ENCODE results near the gene WSB2.
A peak's percentile ranks its signal among the peaks of the same experiment; 100 is the strongest.
"Not testable (repeated sequence)": the region's sequence is repeated elsewhere in the genome, so short reads cannot be mapped to it uniquely, and the experiment has no call there.

WSB2 gene

DNA sequence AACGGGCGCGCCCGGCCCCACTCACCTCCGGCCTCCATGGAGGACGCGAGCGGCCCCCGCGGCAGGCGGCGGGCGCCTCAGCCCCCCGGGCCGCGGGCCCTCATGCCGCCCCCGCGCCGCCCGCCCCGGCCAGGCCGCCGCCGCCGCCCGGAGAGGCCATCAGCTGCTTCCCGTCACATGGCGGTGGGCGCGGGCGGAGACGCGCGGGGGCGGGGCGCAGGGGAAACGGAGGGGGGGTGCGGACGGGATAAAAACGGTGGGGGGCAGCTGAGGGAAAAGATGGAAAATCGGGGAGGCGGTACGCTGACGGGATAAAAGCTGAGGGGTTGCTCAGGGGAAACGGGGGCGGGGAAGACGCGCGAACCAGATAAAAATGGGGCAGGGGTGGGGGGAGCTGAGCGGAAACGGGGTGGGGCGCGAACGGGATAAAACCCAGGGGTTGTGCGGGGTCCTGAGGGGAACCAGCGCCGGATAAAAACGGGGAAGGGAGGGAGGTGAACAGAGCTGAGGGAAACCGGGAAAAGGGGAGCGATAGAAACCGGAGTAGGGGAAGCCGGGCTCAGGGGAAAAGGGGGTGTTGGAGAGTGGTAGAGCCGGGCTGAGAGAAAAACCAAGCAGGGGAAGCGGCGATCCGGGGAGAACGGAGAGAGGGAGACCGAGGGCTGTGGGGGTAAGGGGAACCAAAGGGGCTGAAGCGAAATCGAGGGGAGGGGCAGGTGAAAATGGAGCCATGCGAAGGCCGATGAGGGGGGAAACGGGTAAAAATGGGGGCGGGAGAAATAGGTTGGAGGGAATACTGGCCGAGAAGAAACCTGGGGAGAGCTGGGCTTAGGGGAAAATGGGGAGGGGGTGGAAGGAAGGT lies at the start of gene WSB2:
WSB2 (minus strand) TSS at position 169 of the 862 bp plus-strand sequence; CDS start at position 38, 131 bp downstream.
- peak; percentile 37 to 48 for DNase-seq (ENCODE audit: low read depth in 2 of 2, low spot score in 1 of 2)

DNA sequence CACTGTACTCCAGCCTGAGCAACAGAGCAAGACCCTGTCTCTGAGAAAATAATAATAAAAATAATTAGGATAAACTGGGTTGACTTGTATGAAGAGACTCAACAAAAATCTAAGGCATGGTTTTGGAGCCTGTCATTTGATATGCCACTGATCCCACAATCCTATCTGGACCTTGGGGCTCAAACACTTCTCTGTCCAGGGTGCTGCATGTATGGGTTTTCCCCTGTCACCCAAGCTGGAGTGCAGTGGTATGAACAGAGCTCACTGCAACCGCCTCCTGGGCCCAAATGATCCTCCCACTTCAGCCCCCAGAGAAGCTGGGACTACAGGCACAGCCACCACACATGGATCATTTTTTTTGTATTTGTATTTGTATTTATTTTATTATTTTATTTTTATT lies 48.1 kb upstream of the WSB2 start:
- no peak for DNase-seq (ENCODE audit: low read depth in 2 of 2, low spot score in 1 of 2)

DNA sequence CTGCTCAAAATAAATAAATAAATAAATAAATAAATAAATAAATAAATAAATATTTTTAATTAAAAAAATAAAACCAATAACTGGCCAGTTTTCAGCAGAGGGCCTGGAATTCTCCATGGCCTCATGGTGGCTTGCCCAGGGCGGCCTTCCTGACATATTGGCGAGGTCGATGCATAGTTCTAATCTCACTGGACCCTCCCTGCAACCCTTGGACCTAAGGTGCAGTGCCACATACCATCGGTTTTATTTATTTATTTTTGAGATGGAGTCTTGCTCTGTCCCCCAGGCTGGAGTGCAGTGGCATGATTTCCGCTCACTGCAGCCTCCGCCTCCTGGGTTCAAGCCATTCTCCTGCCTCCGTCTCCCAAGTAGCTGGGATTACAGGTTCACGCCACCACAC lies 46.7 kb upstream of the WSB2 start:
- DNase-seq (ENCODE audit: low read depth in 2 of 2, low spot score in 1 of 2), result no peak

DNA sequence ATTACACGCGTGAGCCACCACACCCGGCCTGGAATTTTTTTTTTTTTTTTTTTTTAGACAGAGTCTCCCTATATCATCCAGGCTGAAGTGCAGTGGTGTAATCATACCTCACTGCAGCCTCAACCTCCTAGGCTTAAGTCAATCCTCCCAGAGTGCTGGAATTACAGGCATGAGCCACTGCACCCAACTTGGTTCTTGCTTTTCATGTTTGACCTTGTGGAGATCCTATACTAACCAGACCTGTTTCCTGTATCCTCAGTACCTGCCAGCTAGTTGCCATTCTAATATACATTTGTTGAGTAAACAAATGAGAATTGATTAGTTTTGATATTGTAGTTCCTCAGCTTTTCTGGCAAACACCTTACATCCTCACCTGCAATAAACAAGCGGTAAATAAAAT lies 46.0 kb upstream of the WSB2 start:
- DNase-seq (ENCODE audit: low read depth in 2 of 2, low spot score in 1 of 2), result no peak

DNA sequence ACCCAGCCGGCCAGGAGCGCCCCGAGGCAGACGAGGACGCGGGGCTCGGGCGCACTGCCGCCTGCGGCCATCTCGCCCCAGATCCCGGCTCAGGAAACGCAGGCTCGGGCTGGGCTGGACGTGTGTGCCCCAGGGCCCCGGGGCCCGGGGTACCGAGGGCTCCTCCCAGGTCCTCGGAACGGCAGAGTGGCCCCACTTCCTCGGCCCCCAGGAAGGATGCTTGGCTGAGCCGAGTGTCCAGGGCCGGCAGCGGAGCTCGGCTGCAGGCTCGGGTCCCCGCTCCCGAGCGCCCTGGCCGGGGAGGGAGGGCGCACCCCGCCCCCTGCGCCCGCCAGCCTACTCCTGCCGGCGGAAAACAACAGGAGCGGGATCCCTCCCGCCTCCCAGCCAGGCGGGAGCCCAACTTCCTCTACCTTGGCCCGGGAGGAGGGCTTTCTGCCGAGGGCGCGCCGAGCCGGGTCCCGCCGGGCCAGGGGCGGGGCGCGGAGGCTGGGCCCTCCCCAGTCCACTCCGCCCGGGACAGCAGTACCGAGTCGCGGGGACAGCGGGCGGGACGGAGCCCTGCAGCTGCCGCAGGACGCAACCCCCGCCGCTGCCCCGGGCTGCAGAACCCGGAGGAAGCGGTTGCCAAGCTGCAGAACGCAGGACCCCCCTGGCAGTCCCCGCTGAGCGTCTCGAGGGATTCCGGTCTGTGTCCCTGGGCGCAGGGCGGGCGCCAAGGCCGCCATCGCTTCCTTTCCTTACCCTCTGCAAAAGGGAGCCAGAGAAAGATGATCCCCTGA lies 42.8 kb upstream of the WSB2 start, which contains the start of gene VSIG10:
VSIG10 (minus strand) TSS at position 411 of the 782 bp plus-strand sequence; CDS start at position 71, 340 bp downstream.
- no peak for DNase-seq (ENCODE audit: low read depth in 2 of 2, low spot score in 1 of 2)

DNA sequence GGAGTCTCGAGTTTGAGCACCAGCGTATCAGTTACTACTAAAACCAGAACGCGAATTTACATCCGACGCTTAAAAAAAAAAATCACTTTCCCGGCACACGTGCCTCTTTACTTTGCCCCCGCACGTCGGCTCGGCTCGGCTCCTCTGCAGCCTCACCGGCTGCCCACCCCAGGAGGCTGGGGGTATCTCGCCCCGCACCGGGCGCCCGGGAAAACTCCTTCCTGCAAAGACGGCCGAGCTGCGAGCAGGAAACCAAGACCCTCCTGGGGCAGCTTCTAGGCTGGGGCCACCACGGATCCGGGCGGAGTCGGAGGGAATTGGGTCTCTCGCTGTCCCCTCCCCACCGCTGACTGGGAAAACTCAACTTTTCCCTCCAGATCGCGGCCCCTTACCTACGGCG lies 42.2 kb upstream of the WSB2 start:
- no peak for DNase-seq (ENCODE audit: low read depth in 2 of 2, low spot score in 1 of 2)

DNA sequence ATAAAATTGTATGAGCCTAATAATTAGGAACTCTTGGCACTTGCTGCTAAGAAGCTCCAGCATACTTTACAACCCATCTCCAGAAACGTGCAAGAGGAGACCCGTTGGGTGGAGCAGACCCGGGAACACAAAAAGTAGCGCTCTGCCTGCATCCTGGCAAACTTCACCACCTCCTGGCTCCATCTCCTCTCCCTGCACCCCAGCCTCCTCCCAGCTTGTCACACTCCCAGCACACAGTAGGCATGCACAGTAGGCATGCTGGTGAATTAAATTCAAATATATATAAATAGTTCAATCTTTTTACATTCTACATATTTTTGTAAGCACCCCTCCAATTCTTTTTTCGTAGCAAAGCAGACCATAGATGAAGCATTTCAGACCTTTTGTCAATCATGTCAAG lies 41.6 kb upstream of the WSB2 start:
- DNase-seq (ENCODE audit: low read depth in 2 of 2, low spot score in 1 of 2), result no peak

DNA sequence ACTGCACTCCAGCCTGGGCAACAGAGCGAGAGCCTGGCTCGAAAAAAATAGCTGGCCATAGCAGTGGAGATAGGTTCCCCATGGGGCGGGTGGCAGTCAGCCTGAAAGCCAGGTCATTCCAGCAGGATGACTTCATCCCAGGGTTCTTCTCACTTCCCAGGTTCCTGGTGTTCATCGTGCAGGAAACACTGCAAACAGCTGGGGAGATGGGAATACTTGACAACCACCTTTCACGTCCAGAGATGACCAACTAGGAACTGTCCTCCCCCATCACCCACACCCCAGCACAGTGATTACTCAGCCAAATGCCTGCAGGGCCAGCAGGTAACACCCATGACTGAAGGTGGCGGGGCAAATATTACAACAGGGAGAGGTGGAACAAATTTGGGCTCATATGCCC lies 41.1 kb upstream of the WSB2 start:
- DNase-seq (ENCODE audit: low read depth in 2 of 2, low spot score in 1 of 2), result no peak

DNA sequence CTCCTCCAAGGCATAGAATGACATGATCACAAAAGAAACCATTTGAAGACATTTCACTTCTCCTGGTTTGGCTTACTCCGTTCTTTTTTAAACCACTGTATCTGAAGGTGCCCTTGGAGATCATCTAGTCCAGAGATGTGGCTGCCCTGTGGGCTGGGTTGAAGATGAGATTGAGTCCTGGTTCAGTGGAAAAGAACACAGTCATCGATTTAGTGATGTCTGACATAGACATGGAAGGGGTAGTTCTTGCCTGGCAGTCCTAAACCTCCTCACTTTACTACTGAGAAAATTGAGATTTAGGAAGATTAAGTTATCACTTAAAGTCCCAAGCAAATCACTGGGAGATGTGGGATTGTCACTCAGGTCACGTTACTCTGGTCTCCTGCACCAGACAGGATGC lies 40.1 kb upstream of the WSB2 start:
- no peak for DNase-seq (ENCODE audit: low read depth in 2 of 2, low spot score in 1 of 2)

DNA sequence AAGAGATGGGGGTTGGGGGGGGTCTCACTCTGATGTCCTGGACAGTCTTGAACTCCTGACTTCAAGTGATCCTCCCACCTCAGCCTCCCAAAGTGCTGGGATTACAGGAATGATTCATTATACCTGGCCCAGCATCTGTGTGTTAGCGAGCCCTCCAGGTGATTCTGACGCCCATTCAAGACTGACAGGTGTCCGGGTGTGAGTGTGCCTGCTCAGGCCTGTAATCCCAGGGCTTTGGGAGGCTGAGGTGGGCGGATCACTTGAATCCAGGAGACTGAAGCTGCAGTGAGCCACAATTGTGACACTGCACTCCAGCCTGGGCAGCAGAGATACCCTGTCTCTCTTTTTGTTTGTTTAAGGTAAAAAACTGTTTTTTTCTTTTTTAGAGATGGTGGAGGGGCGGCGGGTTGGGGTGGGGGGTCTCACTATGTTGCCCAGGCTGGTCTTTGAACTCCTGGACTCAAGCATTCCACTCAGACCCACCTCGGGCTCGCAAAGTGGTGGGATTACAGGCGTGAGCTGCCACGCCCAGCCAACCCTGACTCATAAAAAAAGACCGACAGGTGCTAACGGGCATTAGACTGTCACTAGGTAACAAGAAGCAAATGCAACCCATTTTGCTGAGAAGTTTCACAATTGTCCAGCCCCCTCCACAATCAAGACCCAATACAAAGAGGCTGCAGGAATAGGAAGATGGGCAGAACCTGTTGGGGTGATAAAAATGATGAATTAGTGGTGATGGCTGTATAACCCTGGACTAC lies 38.1 kb upstream of the WSB2 start:
- DNase-seq (ENCODE audit: low read depth in 2 of 2, low spot score in 1 of 2), result no peak

DNA sequence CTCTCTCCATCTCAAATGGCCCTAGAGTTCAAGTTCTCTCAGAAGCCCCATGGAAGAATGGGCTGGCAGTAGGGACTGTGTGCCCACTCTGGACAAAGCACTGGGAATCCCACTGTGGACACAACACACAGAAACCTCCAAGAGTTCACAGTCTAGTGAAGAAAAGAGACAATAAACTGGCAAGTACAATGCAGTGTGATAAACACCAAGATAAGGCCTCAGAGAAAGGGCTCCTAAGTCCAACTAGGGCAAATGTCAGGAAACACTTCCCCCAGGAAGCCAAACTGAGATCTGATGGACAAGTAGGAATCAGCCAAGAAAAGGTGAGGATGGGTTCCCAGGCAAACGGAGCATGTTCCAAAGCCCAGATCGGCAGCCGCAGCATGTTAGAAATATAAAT lies 37.4 kb upstream of the WSB2 start:
- no peak for DNase-seq (ENCODE audit: low read depth in 2 of 2, low spot score in 1 of 2)

DNA sequence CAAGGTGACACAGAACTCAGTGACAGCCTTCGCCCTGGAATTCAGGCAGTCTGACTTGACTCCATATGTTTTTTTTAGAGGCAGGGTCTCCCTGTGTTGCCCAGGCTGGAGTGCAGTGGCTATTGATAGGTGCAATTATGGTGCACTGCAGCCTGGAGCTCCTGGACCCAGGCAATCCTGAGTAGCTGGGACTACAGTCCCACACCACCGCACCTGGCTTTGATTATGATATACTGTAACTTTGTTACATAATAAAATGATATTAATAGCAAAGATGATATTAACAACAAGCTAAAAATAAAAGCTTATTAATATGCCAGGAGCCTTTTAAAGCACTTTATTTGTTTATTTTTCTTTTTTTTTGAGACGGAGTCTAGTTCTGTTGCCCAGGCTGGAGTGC lies 33.1 kb upstream of the WSB2 start:
- no peak for DNase-seq (ENCODE audit: low read depth in 2 of 2, low spot score in 1 of 2)

DNA sequence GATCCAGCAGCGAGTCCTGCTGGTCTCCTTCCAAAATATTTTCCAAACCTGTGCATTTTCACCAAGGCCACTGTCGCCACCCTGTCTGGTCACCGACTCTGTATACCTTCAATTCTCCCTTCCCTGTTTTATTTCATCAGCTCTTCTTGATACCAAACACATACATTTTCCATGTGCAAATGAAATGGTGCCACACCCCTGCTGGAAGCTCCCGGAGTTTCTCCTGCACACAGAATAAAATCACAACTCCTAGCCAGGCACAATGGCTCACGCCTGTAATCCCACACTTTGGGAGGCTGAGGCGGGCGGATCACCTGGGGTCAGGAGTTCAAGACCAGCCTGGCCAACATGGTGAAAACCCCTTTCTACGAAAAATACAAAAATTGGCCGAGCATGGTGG lies 28.8 kb upstream of the WSB2 start:
- no peak for DNase-seq (ENCODE audit: low read depth in 2 of 2, low spot score in 1 of 2)

DNA sequence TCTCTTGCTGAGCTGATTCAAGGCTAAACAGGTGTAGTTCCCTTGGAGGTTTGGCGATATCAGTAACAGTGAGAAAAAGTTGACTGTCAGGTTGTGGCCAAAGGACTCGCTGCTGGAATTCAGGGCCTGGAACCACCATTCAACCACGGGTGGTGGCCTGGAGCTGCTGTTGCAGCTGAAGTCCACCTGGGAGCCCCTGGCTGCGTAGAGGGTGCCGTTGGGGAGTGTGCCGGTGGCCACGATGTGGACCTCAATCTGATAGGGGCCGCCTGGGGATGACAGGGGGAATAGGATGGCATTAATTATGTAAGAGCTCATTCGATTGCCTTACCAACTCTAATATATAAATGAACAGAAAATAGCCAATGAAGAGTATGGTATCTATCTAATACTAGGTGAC lies 21.2 kb upstream of the WSB2 start:
- no peak for DNase-seq (ENCODE audit: low read depth in 2 of 2, low spot score in 1 of 2)

DNA sequence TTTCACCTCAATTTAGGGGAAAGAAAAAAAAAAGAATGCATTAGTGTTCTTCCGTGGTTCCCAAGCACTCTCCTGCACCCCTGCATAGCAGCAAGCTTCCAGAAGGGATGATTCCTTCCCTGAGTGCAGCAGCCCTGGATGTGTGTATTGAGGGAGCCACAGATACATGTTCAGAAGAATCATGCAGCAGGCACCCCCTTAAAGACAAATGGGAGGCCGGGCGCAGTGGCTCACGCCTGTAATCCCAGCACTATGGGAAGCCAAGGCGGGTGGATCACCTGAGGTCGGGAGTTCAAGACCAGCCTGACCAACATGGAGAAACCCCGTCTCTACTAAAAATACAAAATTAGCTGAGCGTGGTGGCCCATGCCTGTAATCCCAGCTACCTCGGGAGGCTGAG lies 20.5 kb upstream of the WSB2 start:
- not testable (repeated sequence) for DNase-seq (ENCODE audit: low read depth in 2 of 2, low spot score in 1 of 2)

DNA sequence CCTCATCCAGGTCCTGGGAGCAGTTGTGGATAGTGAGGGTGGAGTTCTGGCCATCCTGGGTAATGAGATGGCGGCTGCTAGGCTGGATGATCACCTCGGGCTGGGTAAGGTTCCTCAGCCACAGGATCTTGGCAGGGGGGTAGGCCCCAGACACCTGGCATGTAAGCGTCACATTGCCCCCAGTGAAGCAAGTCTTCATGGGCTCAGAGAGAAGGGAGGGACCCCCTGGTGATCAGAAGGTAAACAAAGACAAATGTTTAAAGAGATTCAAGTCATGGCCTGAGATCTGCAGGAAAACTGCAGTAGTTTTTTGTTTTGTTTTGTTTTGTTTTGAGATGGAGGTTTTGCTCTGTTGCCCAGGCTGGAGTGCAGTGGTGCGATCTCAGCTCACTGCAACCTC lies 12.8 kb upstream of the WSB2 start:
- no peak for DNase-seq (ENCODE audit: low read depth in 2 of 2, low spot score in 1 of 2)

DNA sequence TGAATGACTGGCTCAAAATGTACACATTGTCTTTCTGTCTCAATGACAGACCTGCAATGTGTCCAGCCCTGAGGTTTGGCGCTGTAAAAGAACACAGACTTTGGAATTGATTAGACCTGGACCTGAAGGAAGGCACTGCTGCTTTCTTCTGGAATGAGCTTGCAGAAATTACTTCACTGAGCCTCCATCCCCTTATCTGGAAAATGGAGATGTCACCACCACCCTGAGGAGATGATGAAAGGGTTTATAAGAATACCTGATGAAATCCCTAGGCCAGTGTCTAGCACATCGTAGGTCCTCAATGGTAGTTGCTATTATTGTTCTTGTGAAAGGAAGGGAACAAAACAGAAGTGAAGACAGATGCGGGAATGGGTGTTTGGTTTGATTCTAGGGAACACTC lies 9.7 kb upstream of the WSB2 start:
- DNase-seq (ENCODE audit: low read depth in 2 of 2, low spot score in 1 of 2), result no peak

DNA sequence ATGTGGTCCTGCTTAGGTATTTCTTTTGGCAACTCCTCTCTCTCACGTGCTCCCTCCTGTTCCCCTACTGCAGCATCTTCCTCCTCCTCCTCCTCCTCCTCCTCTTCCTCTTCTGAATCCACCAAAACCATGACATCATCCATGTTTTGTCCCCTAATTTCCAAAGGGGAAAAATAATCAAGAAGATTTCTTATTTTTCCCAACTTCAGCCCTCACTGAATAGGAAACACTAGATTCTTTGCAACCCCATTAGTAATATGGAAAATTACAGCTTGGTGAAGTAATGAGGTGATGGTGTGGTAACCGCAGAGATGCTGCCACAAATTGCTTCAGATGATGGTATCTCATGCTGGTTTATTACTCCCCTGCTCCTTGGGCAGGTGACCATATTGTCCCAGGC lies 7.5 kb upstream of the WSB2 start:
- DNase-seq (ENCODE audit: low read depth in 2 of 2, low spot score in 1 of 2), result no peak

DNA sequence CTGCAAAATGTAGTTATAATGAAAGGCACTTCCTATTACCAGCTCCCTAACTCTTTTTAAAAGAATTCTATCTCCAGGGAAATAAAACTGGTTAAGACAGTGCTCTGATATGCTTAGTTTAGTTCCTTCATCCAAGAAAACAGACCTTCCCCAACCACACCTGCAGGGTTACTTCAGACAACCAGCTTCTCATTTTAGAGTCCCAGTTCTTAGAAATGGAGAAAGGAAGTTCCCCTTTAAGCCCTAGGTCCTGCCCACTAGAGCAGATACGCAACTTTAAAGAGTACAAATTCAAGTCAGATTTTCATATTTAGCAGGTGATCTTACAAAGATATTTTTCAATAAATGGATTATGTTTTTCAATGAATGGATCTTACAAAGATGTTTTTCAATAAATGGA lies 4.4 kb upstream of the WSB2 start:
- no peak for DNase-seq (ENCODE audit: low read depth in 2 of 2, low spot score in 1 of 2)

DNA sequence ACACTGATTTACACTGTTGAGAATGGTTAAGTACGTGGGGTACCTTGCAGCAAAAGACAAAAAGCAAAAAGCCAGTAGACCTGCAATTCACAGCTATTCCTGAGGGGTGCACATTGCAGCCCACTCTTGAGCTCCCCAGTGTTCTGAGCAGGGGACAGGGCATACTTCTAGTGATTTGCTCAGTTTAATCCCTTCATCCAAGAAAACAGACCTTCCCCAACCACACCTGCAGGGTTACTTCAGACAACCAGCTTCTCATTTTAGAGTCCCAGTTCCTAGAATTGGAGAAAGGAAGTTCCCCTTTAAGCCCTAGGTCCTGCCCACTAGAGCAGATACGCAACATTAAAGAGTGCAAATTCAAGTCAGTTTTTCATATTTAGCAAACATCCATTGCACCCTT lies 3.6 kb upstream of the WSB2 start:
- DNase-seq (ENCODE audit: low read depth in 2 of 2, low spot score in 1 of 2), result no peak

DNA sequence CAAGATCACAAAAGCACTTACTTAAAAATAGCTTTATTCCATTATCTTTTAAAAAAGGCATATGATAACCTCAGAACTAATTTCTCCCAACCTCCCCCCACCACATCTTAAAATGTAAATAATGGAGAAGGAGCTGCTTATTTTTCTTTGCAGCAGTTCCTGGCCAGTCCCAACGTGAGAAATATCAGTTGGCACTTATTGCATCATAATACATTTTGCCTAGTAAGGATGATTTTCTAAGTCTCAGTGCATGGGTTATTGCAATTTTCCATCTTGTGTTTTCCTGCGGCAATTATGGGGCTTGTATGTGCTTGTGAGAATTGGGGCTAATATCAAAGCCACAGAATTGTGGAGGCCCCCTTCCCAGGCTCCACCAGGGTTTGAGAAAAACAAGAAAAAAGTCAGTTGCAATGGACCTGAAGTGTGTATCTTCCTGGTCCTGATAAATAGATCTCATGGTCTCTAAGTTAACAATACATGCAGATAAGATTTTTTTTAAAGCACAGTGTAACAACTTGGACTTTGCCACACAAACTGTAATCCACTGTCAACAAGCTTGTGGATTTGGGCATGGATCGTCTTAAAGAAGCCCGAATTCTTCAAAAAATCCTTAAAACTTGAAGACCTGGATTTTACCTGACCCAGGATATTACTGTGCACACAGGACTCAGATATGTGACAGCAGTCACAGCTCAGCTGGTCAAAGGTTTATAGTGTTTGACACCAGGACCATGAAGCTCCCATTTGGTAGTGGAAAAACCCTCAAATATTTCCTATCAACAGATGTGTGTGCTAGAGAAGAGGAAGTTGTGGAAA lies 2.8 kb upstream of the WSB2 start:
- DNase-seq (ENCODE audit: low read depth in 2 of 2, low spot score in 1 of 2), result no peak

Measured in stimulated activated CD8-positive, alpha-beta memory T cell treated with anti-CD3 and anti-CD28 coated beads, Interleukin-4, amount 100 ng/mL, for 4 hours (primary cell).